ENCODE measurements around the gene LYST.
"Not testable (repeated sequence)": the region's sequence is repeated elsewhere in the genome, so short reads cannot be mapped to it uniquely, and the experiment has no call there.

The LYST gene

GRCh38 chr1:235858766-235859165 lies 7.9 kb downstream of the LYST start:
- DNase-seq = no peak

- DNase-seq = no peak
Measured at GRCh38 chr1:235857756-235858155, 8.9 kb downstream of the LYST start.

- no peak for DNase-seq
Measured at GRCh38 chr1:235855811-235856429, 10.8 kb downstream of the LYST start.

- DNase-seq = no peak
Measured at GRCh38 chr1:235854347-235854746, 12.4 kb downstream of the LYST start.

- DNase-seq = no peak
Measured at GRCh38 chr1:235853653-235854052, 13.1 kb downstream of the LYST start.

- DNase-seq = no peak
Measured at GRCh38 chr1:235852887-235853286, 13.8 kb downstream of the LYST start.

- no peak for DNase-seq
Measured at GRCh38 chr1:235851939-235852338, 14.8 kb downstream of the LYST start.

GRCh38 chr1:235848251-235848650 lies 18.5 kb downstream of the LYST start:
- not testable (repeated sequence) for DNase-seq

- not testable (repeated sequence) for DNase-seq
Measured at GRCh38 chr1:235845656-235846107, 21.0 kb downstream of the LYST start.

- no peak for DNase-seq
Measured at GRCh38 chr1:235844776-235845175, 21.9 kb downstream of the LYST start.

GRCh38 chr1:235843461-235843961 lies 23.2 kb downstream of the LYST start:
- DNase-seq = no peak

- no peak for DNase-seq
Measured at GRCh38 chr1:235841938-235842545, 24.7 kb downstream of the LYST start.

GRCh38 chr1:235838021-235838420 lies 28.7 kb downstream of the LYST start:
- no peak for DNase-seq

GRCh38 chr1:235835226-235835625 lies 31.5 kb downstream of the LYST start:
- no peak for DNase-seq

GRCh38 chr1:235834620-235835019 lies 32.1 kb downstream of the LYST start:
- DNase-seq = no peak

GRCh38 chr1:235832011-235832410 lies 34.7 kb downstream of the LYST start:
- DNase-seq = no peak

- DNase-seq = no peak
Measured at GRCh38 chr1:235831148-235831547, 35.6 kb downstream of the LYST start.

GRCh38 chr1:235826102-235826854 lies 40.4 kb downstream of the LYST start:
- no peak for DNase-seq

GRCh38 chr1:235825229-235825628 lies 41.5 kb downstream of the LYST start:
- DNase-seq = no peak

- no peak for DNase-seq
Measured at GRCh38 chr1:235823684-235824083, 43.0 kb downstream of the LYST start.

- no peak for DNase-seq
Measured at GRCh38 chr1:235822685-235823084, 44.0 kb downstream of the LYST start.

- DNase-seq = no peak
Measured at GRCh38 chr1:235821361-235821981, 45.2 kb downstream of the LYST start.

- DNase-seq = no peak
Measured at GRCh38 chr1:235820061-235820460, 46.6 kb downstream of the LYST start.

Data from stimulated activated CD4-positive, alpha-beta T cell treated with anti-CD3 and anti-CD28 coated beads, Interleukin-4, amount 100 ng/mL, for 4 hours (primary cell).